HG03097 (cell line): Measurements from ENCODE around the gene NLRP7.
"Not testable (repeated sequence)": the region's sequence is repeated elsewhere in the genome, so short reads cannot be mapped to it uniquely, and the experiment has no call there.

Source experiments
- ATAC-seq: cut with Tn5 transposase; IDR thresholded peaks from one replicate; pipeline ENCODE4 v1.9.1; 2021; ENCODE audit not compliant: unreplicated experiment, low FRiP score

The NLRP7 gene

GRCh38 chr19:54921082-54921481 is 26.2 kb downstream of the NLRP7 start:
- no peak for ATAC-seq

- ATAC-seq = not testable (repeated sequence)
Observed at GRCh38 chr19:54919646-54920563, 27.4 kb downstream of the NLRP7 start.

- ATAC-seq = no peak
Observed at GRCh38 chr19:54918499-54918898, 28.8 kb downstream of the NLRP7 start.

- ATAC-seq = no peak
Observed at GRCh38 chr19:54916822-54917221, 30.5 kb downstream of the NLRP7 start.

GRCh38 chr19:54907899-54908298 is 39.4 kb downstream of the NLRP7 start:
- not testable (repeated sequence) for ATAC-seq

GRCh38 chr19:54906819-54907218 is 40.5 kb downstream of the NLRP7 start:
- no peak for ATAC-seq

GRCh38 chr19:54905803-54906511 is 41.4 kb downstream of the NLRP7 start, which contains the start of gene NCR1:
NCR1 (plus strand) TSS chr19:54906148; CDS start chr19:54906188, 40 bp downstream.
- no peak for ATAC-seq

- ATAC-seq = no peak
Observed at GRCh38 chr19:54905421-54905802, 41.9 kb downstream of the NLRP7 start.

GRCh38 chr19:54904261-54904660 is 43.1 kb downstream of the NLRP7 start:
- not testable (repeated sequence) for ATAC-seq

- ATAC-seq = no peak
Observed at GRCh38 chr19:54903303-54903702, 44.0 kb downstream of the NLRP7 start.

- ATAC-seq = no peak
Observed at GRCh38 chr19:54902061-54902460, 45.3 kb downstream of the NLRP7 start.

- ATAC-seq = not testable (repeated sequence)
Observed at GRCh38 chr19:54901153-54901552, 46.2 kb downstream of the NLRP7 start.

- not testable (repeated sequence) for ATAC-seq
Observed at GRCh38 chr19:54899646-54900045, 47.7 kb downstream of the NLRP7 start.

GRCh38 chr19:54898685-54899084 is 48.6 kb downstream of the NLRP7 start:
- not testable (repeated sequence) for ATAC-seq

- no peak for ATAC-seq
Observed at GRCh38 chr19:54896036-54896435, 51.3 kb downstream of the NLRP7 start.

GRCh38 chr19:54894106-54894505 is 53.2 kb downstream of the NLRP7 start:
- ATAC-seq = not testable (repeated sequence)

GRCh38 chr19:54893406-54893805 is 53.9 kb downstream of the NLRP7 start:
- ATAC-seq = no peak

- ATAC-seq = no peak
Observed at GRCh38 chr19:54889566-54889965, 57.8 kb downstream of the NLRP7 start.

- ATAC-seq = no peak
Observed at GRCh38 chr19:54888239-54888638, 59.1 kb downstream of the NLRP7 start.

GRCh38 chr19:54883228-54883627 is 64.1 kb downstream of the NLRP7 start:
- no peak for ATAC-seq

- ATAC-seq = no peak
Observed at GRCh38 chr19:54882758-54883157, 64.6 kb downstream of the NLRP7 start.

- no peak for ATAC-seq
Observed at GRCh38 chr19:54881884-54882283, 65.4 kb downstream of the NLRP7 start.
